ENCODE data around the gene LGALS3.

DNA sequence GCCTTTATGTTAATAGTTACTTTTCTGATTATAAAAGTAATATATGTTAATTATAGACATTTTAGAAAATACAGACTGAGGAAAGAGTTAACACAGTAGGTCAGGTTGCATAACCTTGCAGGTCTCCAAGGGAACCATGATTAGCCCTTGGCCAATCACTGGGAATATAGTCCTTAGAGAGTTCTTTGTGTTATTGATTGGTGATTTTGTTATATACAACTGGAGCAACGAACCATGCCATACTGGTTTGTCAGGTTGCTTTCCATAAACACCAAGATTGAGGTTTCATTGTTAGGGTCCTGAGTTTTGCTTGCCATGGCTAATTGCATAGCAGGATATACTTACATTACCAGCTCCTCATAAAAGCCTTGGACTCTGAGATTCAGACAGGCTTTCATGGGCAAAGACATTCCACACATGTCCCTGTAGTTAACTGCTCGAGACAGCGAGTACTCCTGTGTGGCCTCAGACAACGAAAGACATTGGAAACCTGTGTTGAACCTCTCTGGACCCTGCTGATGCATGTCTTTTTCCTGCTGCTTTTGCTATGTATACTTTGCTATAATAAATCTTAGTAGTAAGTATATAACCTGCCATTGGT, 43.9 kb upstream of the LGALS3 start:
- no peak for TF ChIP-seq LEF1 (IDR thresholded peaks at IDR 0.05; ENCODE audit: borderline replicate concordance)
- no peak for TF ChIP-seq SUZ12 (IDR thresholded peaks at IDR 0.05)
- no peak for TF ChIP-seq FOXK2 (IDR thresholded peaks at IDR 0.05)
- TF ChIP-seq SP1 (IDR thresholded peaks at IDR 0.05): no peak
- TF ChIP-seq NFRKB (IDR thresholded peaks at IDR 0.05): no peak
- TF ChIP-seq BHLHE40 (IDR thresholded peaks at IDR 0.05; ENCODE audit: borderline replicate concordance): no peak
- TF ChIP-seq TARDBP (IDR thresholded peaks at IDR 0.05): no peak
- TF ChIP-seq, protein P1, sequence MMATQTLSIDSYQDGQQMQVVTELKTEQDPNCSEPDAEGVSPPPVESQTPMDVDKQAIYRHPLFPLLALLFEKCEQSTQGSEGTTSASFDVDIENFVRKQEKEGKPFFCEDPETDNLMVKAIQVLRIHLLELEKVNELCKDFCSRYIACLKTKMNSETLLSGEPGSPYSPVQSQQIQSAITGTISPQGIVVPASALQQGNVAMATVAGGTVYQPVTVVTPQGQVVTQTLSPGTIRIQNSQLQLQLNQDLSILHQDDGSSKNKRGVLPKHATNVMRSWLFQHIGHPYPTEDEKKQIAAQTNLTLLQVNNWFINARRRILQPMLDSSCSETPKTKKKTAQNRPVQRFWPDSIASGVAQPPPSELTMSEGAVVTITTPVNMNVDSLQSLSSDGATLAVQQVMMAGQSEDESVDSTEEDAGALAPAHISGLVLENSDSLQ (IDR thresholded peaks at IDR 0.05): no peak
- no peak for TF ChIP-seq FOXM1 (IDR thresholded peaks at IDR 0.05; ENCODE audit: borderline replicate concordance)
